IPS-20b (cell line): Measurements from ENCODE around the gene UPF3A.
"Not testable (repeated sequence)": the region's sequence is repeated elsewhere in the genome, so short reads cannot be mapped to it uniquely, and the experiment has no call there.

Experiments used
- H3K27ac ChIP-seq: one replicate; pipeline ENCODE4 v1.5.1; 2013; ENCODE audit warnings: low read length
- H3K27me3 ChIP-seq: 2 replicates; pipeline ENCODE4 v1.6.1; 2013; ENCODE audit warnings: mild to moderate bottlenecking, low read length, inconsistent platforms; ENCODE audit not compliant: insufficient read depth
- H3K36me3 ChIP-seq: 2 replicates; pipeline ENCODE4 v1.6.1; 2013; ENCODE audit warnings: low read depth, mild to moderate bottlenecking, inconsistent platforms, low read length, moderate library complexity; ENCODE audit not compliant: insufficient read depth
- H3K4me1 ChIP-seq: 2 replicates; pipeline ENCODE4 v1.6.1; 2013; ENCODE audit warnings: mild to moderate bottlenecking, control low read depth, inconsistent platforms, low read length, moderate library complexity; ENCODE audit not compliant: insufficient read depth
- H3K4me3 ChIP-seq: 2 replicates; pipeline ENCODE4 v1.5.1; 2013; ENCODE audit warnings: mild to moderate bottlenecking, low read length, inconsistent platforms
- H3K9ac ChIP-seq: 2 replicates; pipeline ENCODE4 v1.6.1; 2013; ENCODE audit warnings: low read depth, mild to moderate bottlenecking, inconsistent platforms, low read length, moderate library complexity
- H3K9me3 ChIP-seq: 2 replicates; pipeline ENCODE4 v1.6.1; 2013; ENCODE audit warnings: mild to moderate bottlenecking, low read depth, low read length, inconsistent platforms; ENCODE audit not compliant: insufficient read depth

Gene UPF3A

GRCh38 chr13:114248011-114248410 is 33.4 kb upstream of the UPF3A start:
- Histone ChIP-seq H3K36me3 (peaks cover 100% of the 10 kb centered on the region), H3K4me1 (peaks cover 1% of the 10 kb centered on the region; the same call in 1 of the 2 replicates), H3K27me3 (no peaks in the 10 kb centered on the region), H3K27ac (no peak overlapping the region), H3K9ac (no peak overlapping the region), H3K4me3 (no peak overlapping the region), H3K9me3 (no peaks in the 10 kb centered on the region)

- Histone ChIP-seq H3K9me3 (no peaks in the 10 kb centered on the region), H3K27me3 (no peaks in the 10 kb centered on the region), H3K27ac (no peak overlapping the region), H3K4me3 (no peak overlapping the region), H3K4me1 (no peaks in the 10 kb centered on the region), H3K9ac (no peak overlapping the region), H3K36me3 (peaks cover 99% of the 10 kb centered on the region)
Observed at GRCh38 chr13:114249077-114249476, 32.3 kb upstream of the UPF3A start.

- H3K4me1 ChIP-seq, H3K9ac ChIP-seq, H3K27me3 ChIP-seq, H3K4me3 ChIP-seq, H3K9me3 ChIP-seq, H3K27ac ChIP-seq: not testable (repeated sequence)
- peaks cover 96% of the 10 kb centered on the region for H3K36me3 ChIP-seq
Observed at GRCh38 chr13:114251639-114252440, 29.6 kb upstream of the UPF3A start.

- no peak overlapping the region for H3K9ac ChIP-seq
- peaks cover 15% of the 10 kb centered on the region for H3K4me1 ChIP-seq
- H3K4me3 ChIP-seq = no peak overlapping the region
- H3K27ac ChIP-seq = no peak overlapping the region
- no peaks in the 10 kb centered on the region for H3K27me3 ChIP-seq
- no peaks in the 10 kb centered on the region for H3K9me3 ChIP-seq
- peaks cover 93% of the 10 kb centered on the region for H3K36me3 ChIP-seq
Observed at GRCh38 chr13:114256547-114256946, 24.9 kb upstream of the UPF3A start.

GRCh38 chr13:114257014-114257413 is 24.4 kb upstream of the UPF3A start:
- Histone ChIP-seq H3K27ac (peak overlapping the region; percentile 8), H3K4me3 (no peak overlapping the region), H3K4me1 (peaks cover 15% of the 10 kb centered on the region), H3K9me3 (no peaks in the 10 kb centered on the region), H3K9ac (no peak overlapping the region), H3K27me3 (no peaks in the 10 kb centered on the region), H3K36me3 (peaks cover 93% of the 10 kb centered on the region)

- H3K9ac ChIP-seq = no peak overlapping the region
- peaks cover 15% of the 10 kb centered on the region for H3K4me1 ChIP-seq
- no peaks in the 10 kb centered on the region for H3K9me3 ChIP-seq
- peaks cover 94% of the 10 kb centered on the region for H3K36me3 ChIP-seq
- H3K27me3 ChIP-seq = no peaks in the 10 kb centered on the region
- H3K4me3 ChIP-seq = no peak overlapping the region
- no peak overlapping the region for H3K27ac ChIP-seq
Observed at GRCh38 chr13:114258589-114258988, 22.8 kb upstream of the UPF3A start.

- peaks cover 93% of the 10 kb centered on the region for H3K36me3 ChIP-seq
- no peak overlapping the region for H3K4me3 ChIP-seq
Observed at GRCh38 chr13:114259374-114259773, 22.0 kb upstream of the UPF3A start.

GRCh38 chr13:114259974-114260373 is 21.4 kb upstream of the UPF3A start:
- Histone ChIP-seq H3K4me1 (peaks cover 15% of the 10 kb centered on the region), H3K36me3 (peaks cover 93% of the 10 kb centered on the region), H3K27ac (no peak overlapping the region), H3K9me3 (no peaks in the 10 kb centered on the region), H3K27me3 (no peaks in the 10 kb centered on the region), H3K4me3 (no peak overlapping the region), H3K9ac (no peak overlapping the region)

More at GRCh38 chr13:114259374-114259773, 22.0 kb upstream of the UPF3A start:
- H3K4me1 ChIP-seq = peaks cover 15% of the 10 kb centered on the region
- no peak overlapping the region for H3K9ac ChIP-seq
- no peak overlapping the region for H3K27ac ChIP-seq
- H3K27me3 ChIP-seq = no peaks in the 10 kb centered on the region
- H3K9me3 ChIP-seq = no peaks in the 10 kb centered on the region

GRCh38 chr13:114260814-114261213 is 20.6 kb upstream of the UPF3A start:
- Histone ChIP-seq H3K36me3 (peaks cover 93% of the 10 kb centered on the region), H3K4me1 (peaks cover 15% of the 10 kb centered on the region), H3K4me3 (no peak overlapping the region), H3K9ac (no peak overlapping the region), H3K27ac (no peak overlapping the region), H3K9me3 (no peaks in the 10 kb centered on the region), H3K27me3 (no peaks in the 10 kb centered on the region)

GRCh38 chr13:114261328-114261965 is 20.0 kb upstream of the UPF3A start:
- no peak overlapping the region for H3K27ac ChIP-seq
- no peak overlapping the region for H3K9ac ChIP-seq
- no peaks in the 10 kb centered on the region for H3K27me3 ChIP-seq
- H3K4me1 ChIP-seq = peaks cover 11% of the 10 kb centered on the region
- H3K9me3 ChIP-seq = no peaks in the 10 kb centered on the region
- H3K4me3 ChIP-seq = no peak overlapping the region
- H3K36me3 ChIP-seq = peaks cover 93% of the 10 kb centered on the region

GRCh38 chr13:114263578-114263977 is 17.8 kb upstream of the UPF3A start:
- H3K4me1 ChIP-seq = no peaks in the 10 kb centered on the region
- no peak overlapping the region for H3K4me3 ChIP-seq
- H3K36me3 ChIP-seq = peaks cover 99% of the 10 kb centered on the region
- H3K9ac ChIP-seq = no peak overlapping the region
- H3K27ac ChIP-seq = no peak overlapping the region
- H3K9me3 ChIP-seq = no peaks in the 10 kb centered on the region
- no peaks in the 10 kb centered on the region for H3K27me3 ChIP-seq

- H3K4me1 ChIP-seq, H3K9ac ChIP-seq, H3K4me3 ChIP-seq, H3K9me3 ChIP-seq, H3K27ac ChIP-seq, H3K27me3 ChIP-seq: not testable (repeated sequence)
- peaks cover 99% of the 10 kb centered on the region for H3K36me3 ChIP-seq
Observed at GRCh38 chr13:114264313-114264712, 17.1 kb upstream of the UPF3A start.
